Body of pancreas (tissue), 4 donors: ENCODE measurements around the gene DTNBP1. TPM values are rescaled to one million over a fixed set of nuclear protein-coding genes. Genes with fewer than 3 reads are reported as not detected.

Experiments
- ATAC-seq: fragments of 150-250 bp; one replicate; pipeline ENCODE4 v1.9.1; 2016
- DNase-seq, 4 donors: peaks; one replicate each; pipeline ENCODE4 v3.0.0-alpha.2; 2019
- H3K27ac ChIP-seq, 4 donors: fragments of 200-600 bp; sonication (generic); 1 replicate in 3 of 4; 2 replicates in 1 of 4; pipeline versions ENCODE4 v1.5.1 to v1.6.1; 2016 to 2019; ENCODE audit warnings: mild to moderate bottlenecking in 1 of 4, mixed read lengths in 1 of 4, moderate library complexity in 1 of 4
- H3K27me3 ChIP-seq, 2 donors: fragments of 200-600 bp; sonication (generic); one replicate each; pipeline ENCODE4 v1.6.0; 2016; ENCODE audit warnings: mild to moderate bottlenecking in 1 of 2
- H3K36me3 ChIP-seq, 2 donors: fragments of 200-600 bp; sonication (generic); replicated peaks in 1 of 2; 2 replicates each; pipeline ENCODE4 v1.5.1; 2016; ENCODE audit warnings: low read depth in 2 of 2; ENCODE audit not compliant: insufficient read depth in 1 of 2
- H3K4me1 ChIP-seq: fragments of 200-600 bp; sonication (generic); one replicate; pipeline ENCODE4 v1.6.0; 2016
- H3K4me3 ChIP-seq, 2 donors: fragments of 200-600 bp; sonication (generic); 1 replicate in 1 of 2; 2 replicates in 1 of 2; pipeline ENCODE4 v1.5.1; 2016 to 2019
- H3K9me3 ChIP-seq, 3 donors: fragments of 200-600 bp; sonication (generic); 1 replicate in 2 of 3; 2 replicates in 1 of 3; pipeline ENCODE4 v1.5.1; 2016
- POLR2A ChIP-seq, 3 donors: fragments of 450-650 bp; IDR thresholded peaks; one replicate each; pipeline ENCODE4 v1.6.1; 2016; ENCODE audit warnings: antibody characterized with exemption in 3 of 3, mild to moderate bottlenecking in 2 of 3
- WGBS, 2 donors: methylation state at CpG; one replicate each; pipeline ENCODE4 v1.1.5; 2017; 5-methylcytosine and 5-hydroxymethylcytosine counted together
- intact Hi-C: fragments of 100-400 bp; cut with DNase I; formaldehyde crosslinking; loops from one replicate; pipeline ENCODE4 v1.15.1; 2023
- total RNA-seq, 2 donors: library from RNA; depleted of rRNA; stranded (reverse); fragments of >200 nt; gene quantifications; one replicate each; pipeline ENCODE4 v1.1.0, GENCODE V29; 2016
- TF ChIP-seq, protein P1 (sequence below), 7 experiments: fragments of 450-650 bp in 4 of 7; fragments of 200-600 bp in 3 of 7; sonication (generic) in 3 of 7; IDR thresholded peaks; one replicate each; pipeline ENCODE4 v1.5.1; 2016 to 2019; ENCODE audit warnings: antibody characterized with exemption in 7 of 7

DTNBP1 gene
- total RNA-seq, 2 donors from 2014 or later, result 3.3 to 5.2 TPM

DNA sequence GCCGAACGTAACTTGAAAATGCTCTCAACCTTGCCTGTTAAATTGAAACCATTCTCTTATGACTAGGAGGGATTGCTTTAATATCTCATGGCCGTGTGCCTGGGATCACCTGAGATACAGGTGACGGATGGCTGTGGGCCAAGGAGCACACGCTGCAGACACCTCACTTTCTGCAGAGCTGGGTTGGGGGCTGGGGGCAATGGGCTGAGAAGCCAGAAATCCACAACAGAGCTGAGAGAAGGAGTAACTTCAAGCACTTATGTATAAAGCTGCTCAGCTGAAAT, 170.9 kb downstream of the DTNBP1 start:
- no peaks in the 10 kb centered on the region for H3K4me1 ChIP-seq
- intact Hi-C loops, result loop anchor here (10.0 kb wide), 1 partner anchor 1277 kb away; no protein-coding TSS in a partner anchor
- no peak overlapping the region for H3K4me3 ChIP-seq
- H3K9me3 ChIP-seq, result no peaks in the 10 kb centered on the region
- WGBS, 2 donors, result 41 to 75% methylated on average over 5 of the region's 5 CpGs
- no peaks in the 10 kb centered on the region for H3K27me3 ChIP-seq
- TF ChIP-seq, protein P1, sequence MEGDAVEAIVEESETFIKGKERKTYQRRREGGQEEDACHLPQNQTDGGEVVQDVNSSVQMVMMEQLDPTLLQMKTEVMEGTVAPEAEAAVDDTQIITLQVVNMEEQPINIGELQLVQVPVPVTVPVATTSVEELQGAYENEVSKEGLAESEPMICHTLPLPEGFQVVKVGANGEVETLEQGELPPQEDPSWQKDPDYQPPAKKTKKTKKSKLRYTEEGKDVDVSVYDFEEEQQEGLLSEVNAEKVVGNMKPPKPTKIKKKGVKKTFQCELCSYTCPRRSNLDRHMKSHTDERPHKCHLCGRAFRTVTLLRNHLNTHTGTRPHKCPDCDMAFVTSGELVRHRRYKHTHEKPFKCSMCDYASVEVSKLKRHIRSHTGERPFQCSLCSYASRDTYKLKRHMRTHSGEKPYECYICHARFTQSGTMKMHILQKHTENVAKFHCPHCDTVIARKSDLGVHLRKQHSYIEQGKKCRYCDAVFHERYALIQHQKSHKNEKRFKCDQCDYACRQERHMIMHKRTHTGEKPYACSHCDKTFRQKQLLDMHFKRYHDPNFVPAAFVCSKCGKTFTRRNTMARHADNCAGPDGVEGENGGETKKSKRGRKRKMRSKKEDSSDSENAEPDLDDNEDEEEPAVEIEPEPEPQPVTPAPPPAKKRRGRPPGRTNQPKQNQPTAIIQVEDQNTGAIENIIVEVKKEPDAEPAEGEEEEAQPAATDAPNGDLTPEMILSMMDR (IDR thresholded peaks at IDR 0.05), result no peak
- TF ChIP-seq POLR2A (IDR thresholded peaks at IDR 0.05), result no peak
- DNase-seq, result no peak
- peaks cover 0 to 6% of the 10 kb centered on the region in 2 donors for H3K36me3 ChIP-seq
- no peak for ATAC-seq
- H3K27ac ChIP-seq, result no peak overlapping the region

DNA sequence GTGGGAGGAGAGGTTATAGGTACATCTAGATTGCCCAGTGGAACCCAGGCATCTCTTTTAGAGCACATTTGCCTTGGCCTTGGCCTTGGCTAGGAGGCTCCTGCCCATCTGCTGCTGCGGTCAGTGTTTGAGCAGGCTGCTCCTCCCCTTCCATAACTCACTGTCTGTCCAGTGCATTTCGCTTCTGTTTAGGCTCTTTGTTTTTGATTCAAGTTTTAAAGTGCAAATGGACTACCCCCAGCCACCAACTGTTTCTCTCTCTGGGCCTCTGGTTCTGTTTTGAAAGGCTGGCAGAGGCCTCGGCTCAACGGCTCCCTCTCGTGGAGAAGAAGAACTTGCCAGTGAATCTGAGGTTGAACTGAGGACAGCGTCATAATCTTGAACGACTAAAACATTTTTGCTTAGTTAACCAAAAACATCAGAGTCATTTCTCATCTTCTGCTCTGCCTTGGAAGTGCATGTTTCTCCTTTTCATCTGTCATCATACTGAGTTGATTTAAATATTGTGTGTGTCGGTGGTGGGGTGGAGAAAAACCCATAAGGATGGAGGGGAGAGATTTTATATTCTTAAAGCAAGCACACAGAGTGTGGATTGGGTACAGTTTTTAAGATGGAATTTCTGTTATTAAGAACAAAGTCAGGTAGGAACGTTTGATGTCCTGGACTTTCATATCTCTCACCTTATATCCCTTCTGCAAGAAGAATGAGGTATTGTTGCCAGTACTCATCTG, 171.4 kb downstream of the DTNBP1 start:
- DNase-seq, result peak; percentile 73 to 77 (median 74)
- peak overlapping the region in 1 of 4 donors; percentile 15 for H3K27ac ChIP-seq
- H3K27me3 ChIP-seq, result no peaks in the 10 kb centered on the region
- peaks cover 0 to 6% of the 10 kb centered on the region in 2 donors for H3K36me3 ChIP-seq
- intact Hi-C loops, result loop anchor here (10.0 kb wide), 1 partner anchor 1277 kb away; no protein-coding TSS in a partner anchor
- no peak overlapping the region for H3K4me3 ChIP-seq
- TF ChIP-seq, protein P1 (IDR thresholded peaks at IDR 0.05), result peak; percentile 80 to 91 (median 87)
- no peak for TF ChIP-seq POLR2A (IDR thresholded peaks at IDR 0.05)
- WGBS, 2 donors, result 10 to 14% methylated on average over 9 of the region's 9 CpGs
- no peaks in the 10 kb centered on the region for H3K4me1 ChIP-seq
- no peaks in the 10 kb centered on the region for H3K9me3 ChIP-seq
- peak; percentile 81 for ATAC-seq

DNA sequence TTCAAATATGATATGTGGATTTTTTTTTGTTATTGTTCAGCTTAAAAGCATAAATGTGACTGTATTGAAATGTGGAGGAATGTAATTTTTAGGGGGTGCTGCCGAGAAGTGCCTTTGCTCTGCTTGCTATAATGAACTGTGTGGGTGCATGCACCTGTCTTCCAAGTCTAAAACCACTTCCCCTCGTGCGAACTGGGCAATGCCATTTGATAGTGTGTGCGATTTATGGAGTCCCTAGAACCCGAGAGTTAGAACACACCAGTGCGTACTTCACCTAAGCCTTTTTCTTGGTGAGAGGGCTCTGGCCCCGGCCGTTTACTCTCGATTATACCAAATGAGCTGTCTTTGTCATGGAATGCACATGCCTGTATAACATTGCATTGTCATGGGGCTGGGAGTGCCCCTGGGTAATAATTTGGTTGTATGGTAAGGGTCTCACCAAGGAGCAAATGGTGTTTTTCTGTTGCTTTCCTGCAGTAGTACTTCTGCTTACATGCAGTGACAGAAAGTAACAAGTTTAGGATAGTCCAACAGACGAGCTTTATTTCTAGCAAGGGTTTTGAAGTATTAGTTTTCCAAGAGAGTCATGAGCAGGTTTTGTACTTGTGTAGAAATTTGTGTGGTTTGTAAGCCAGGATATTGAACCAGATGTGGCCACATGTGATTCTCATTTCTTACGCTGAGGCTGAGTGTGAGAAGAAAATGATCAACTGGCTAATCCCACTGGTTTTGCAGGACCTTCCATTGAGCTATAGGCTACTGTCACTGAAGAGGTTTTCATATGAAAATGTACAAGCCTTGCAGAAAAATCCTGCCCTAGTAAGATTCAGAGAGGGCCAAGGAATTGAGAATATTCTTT, 172.4 kb downstream of the DTNBP1 start:
- 76 to 87% methylated on average over 11 of the region's 11 CpGs for WGBS, 2 donors
- intact Hi-C loops, result loop anchor here (10.0 kb wide), 1 partner anchor 1276 kb away; no protein-coding TSS in a partner anchor

DNA sequence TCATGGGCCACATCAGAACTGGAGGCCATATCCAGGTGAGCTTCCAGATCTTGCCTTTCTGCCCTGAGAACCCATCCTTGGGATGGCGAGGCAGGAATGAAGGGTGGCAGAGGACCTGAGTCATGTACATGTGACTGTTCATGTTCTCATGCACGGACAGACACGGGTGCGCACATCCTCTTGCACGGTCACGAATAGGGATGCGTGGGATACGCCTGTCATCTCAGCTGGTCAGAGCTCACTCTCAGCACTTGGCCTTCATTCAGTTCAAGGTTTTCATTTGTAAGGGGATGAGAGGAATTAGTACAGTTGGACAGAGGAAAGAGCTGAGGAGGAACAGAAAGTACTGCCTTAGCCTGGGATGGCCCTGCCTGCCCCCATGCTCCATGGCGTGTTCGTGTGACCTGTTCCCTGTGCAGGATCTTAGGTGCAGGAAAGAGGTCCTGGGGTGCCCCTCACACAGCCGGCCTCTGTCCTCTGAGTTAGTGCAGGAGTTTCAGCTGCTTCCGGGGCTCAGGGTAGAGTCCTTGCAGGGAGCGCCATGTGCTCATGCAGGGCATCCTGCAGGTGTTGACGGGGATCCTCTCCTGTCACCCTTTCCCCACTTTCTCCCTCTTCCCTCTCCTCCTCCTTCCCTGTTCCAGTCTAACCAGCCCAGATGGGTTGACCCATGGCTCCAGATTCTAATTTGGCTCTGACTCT, 173.4 kb downstream of the DTNBP1 start:
- Histone ChIP-seq H3K36me3 (peaks cover 0 to 6% of the 10 kb centered on the region in 2 donors), H3K4me1 (no peaks in the 10 kb centered on the region), H3K9me3 (no peaks in the 10 kb centered on the region), H3K27ac (no peak overlapping the region), H3K27me3 (no peaks in the 10 kb centered on the region), H3K4me3 (no peak overlapping the region)
- ATAC-seq (no peak), DNase-seq (no peak)
- intact Hi-C loops, result no loop called here
- TF ChIP-seq POLR2A (IDR thresholded peaks at IDR 0.05), result no peak
- TF ChIP-seq, protein P1 (IDR thresholded peaks at IDR 0.05), result no peak
- WGBS, 2 donors, result 69 to 88% methylated on average over 8 to 14 of the region's 14 CpGs

More for the DNA sequence above, 172.4 kb downstream of the DTNBP1 start:
- Histone ChIP-seq H3K9me3 (no peaks in the 10 kb centered on the region), H3K36me3 (peaks cover 0 to 6% of the 10 kb centered on the region in 2 donors), H3K27me3 (no peaks in the 10 kb centered on the region), H3K27ac (no peak overlapping the region), H3K4me1 (no peaks in the 10 kb centered on the region), H3K4me3 (no peak overlapping the region)
- TF ChIP-seq, protein P1 (IDR thresholded peaks at IDR 0.05), result no peak
- no peak for DNase-seq
- ATAC-seq, result no peak
